GM13977 (cell line): ENCODE data around the gene EPC2.
A peak's percentile ranks its signal among the peaks of the same experiment; 100 is the strongest.

ENCODE experiments used
- DNase-seq: peaks from one replicate; pipeline ENCODE4 v3.0.0; 2012; ENCODE audit warnings: low spot score
- in situ Hi-C: fragments of 300-500 bp; cut with MboI; formaldehyde crosslinking; loops from one replicate; pipeline ENCODE4 v1.12.0; 2022; ENCODE audit warnings: low sequenced_read_pairs, low pct_unique_long_range_greater_than_20kb, mixed read lengths, inconsistent platforms; ENCODE audit not compliant: unreplicated experiment
- TF ChIP-seq, protein P1 (sequence below): IDR thresholded peaks from 2 replicates; pipeline ENCODE4 v1.5.1; 2012; ENCODE audit warnings: mild to moderate bottlenecking, control low read depth; ENCODE audit not compliant: insufficient read depth; ENCODE audit errors: extremely low read depth, missing control alignments

The EPC2 gene

GRCh38 chr2:148643998-148644882 lies at the start of gene EPC2:
Gene EPC2, plus strand, starts transcription at chr2:148644751. Its CDS starts 267 bp downstream, at chr2:148645018.
- in situ Hi-C loops: no loop called here
- TF ChIP-seq, protein P1, sequence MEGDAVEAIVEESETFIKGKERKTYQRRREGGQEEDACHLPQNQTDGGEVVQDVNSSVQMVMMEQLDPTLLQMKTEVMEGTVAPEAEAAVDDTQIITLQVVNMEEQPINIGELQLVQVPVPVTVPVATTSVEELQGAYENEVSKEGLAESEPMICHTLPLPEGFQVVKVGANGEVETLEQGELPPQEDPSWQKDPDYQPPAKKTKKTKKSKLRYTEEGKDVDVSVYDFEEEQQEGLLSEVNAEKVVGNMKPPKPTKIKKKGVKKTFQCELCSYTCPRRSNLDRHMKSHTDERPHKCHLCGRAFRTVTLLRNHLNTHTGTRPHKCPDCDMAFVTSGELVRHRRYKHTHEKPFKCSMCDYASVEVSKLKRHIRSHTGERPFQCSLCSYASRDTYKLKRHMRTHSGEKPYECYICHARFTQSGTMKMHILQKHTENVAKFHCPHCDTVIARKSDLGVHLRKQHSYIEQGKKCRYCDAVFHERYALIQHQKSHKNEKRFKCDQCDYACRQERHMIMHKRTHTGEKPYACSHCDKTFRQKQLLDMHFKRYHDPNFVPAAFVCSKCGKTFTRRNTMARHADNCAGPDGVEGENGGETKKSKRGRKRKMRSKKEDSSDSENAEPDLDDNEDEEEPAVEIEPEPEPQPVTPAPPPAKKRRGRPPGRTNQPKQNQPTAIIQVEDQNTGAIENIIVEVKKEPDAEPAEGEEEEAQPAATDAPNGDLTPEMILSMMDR: no peak
- peak; percentile 88 for DNase-seq

- in situ Hi-C loops: no loop called here
- DNase-seq: no peak
- TF ChIP-seq, protein P1: no peak
Measured at GRCh38 chr2:148596018-148596417, 48.5 kb upstream of the EPC2 start.

- no peak for DNase-seq
- TF ChIP-seq, protein P1: no peak
- in situ Hi-C loops: no loop called here
Measured at GRCh38 chr2:148599109-148599991, 45.2 kb upstream of the EPC2 start.

- in situ Hi-C loops: no loop called here
- no peak for DNase-seq
- TF ChIP-seq, protein P1: no peak
Measured at GRCh38 chr2:148602885-148603561, 41.5 kb upstream of the EPC2 start.

DNA sequence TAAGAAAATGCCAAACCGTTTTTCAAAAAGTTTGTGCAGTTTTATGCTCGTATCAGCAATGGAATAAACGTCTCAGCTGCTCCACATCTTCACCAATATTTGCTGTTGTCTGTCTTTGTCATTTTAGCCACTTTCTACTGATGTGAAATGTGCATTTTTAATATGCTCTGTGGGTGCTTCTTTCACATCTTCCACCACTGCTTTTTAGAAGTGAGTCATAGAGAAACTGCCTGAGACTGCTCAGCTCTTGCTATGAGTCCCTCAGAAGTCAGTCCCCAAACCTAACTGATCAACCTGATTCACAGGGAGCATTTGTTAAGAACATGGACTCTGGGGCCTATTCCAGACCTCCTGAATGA lies 41.0 kb upstream of the EPC2 start:
- in situ Hi-C loops: no loop called here
- TF ChIP-seq, protein P1: no peak
- DNase-seq: peak; percentile 76

DNA sequence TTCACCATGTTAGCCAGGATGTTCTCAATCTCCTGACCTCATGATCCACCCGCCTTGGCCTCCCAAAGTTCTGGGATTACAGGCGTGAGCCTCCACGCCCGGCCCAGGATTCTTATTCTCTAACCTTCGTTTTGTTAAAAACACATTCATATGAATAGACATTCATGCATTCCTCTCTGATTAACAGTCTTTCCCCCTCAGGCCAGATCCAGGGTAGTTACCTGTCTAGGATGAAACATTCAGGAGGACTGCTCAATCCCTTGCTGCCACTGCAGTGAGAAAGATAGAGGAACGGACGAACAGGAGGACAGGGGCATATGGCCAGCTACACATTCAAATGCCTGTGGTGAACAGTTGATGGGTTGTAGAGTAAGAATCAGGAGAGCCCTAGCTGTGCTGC lies 39.6 kb upstream of the EPC2 start:
- in situ Hi-C loops: no loop called here
- TF ChIP-seq, protein P1: no peak
- no peak for DNase-seq
